Hypothalamus (tissue), 51 donors: Measurements from ENCODE around the gene DHRSX.
"Not testable (repeated sequence)": the region's sequence is repeated elsewhere in the genome, so short reads cannot be mapped to it uniquely, and the experiment has no call there.

ENCODE experiments used
- DNase-seq, 51 donors: peaks; one replicate each; lab custom pipeline; 2025; lab: John Stamatoyannopoulos, UW

DHRSX gene

GRCh38 chrX:2500803-2501558 lies at the start of gene DHRSX, which contains the start of gene ZBED1:
Gene DHRSX, minus strand, starts transcription at chrX:2500976. Its CDS starts 51 bp downstream, at chrX:2500925.
Gene ZBED1, minus strand, starts transcription at chrX:2500976. Its CDS starts 10,257 bp downstream, at chrX:2490719.
- no peak for DNase-seq

GRCh38 chrX:2549876-2550275 lies 49.1 kb upstream of the DHRSX start:
- no peak for DNase-seq

- no peak for DNase-seq
These were observed 48.1 kb upstream of the DHRSX start for GRCh38 chrX:2548711-2549423.

GRCh38 chrX:2547736-2548135 lies 47.0 kb upstream of the DHRSX start:
- DNase-seq = no peak

- no peak for DNase-seq
These were observed 45.7 kb upstream of the DHRSX start for GRCh38 chrX:2546496-2546895.

- no peak for DNase-seq
These were observed 44.4 kb upstream of the DHRSX start for GRCh38 chrX:2545144-2545543.

- DNase-seq = peak in 1 of 51 donors; percentile 1
These were observed 42.2 kb upstream of the DHRSX start for GRCh38 chrX:2542826-2543521.

GRCh38 chrX:2541603-2542002 lies 40.8 kb upstream of the DHRSX start:
- DNase-seq = no peak

GRCh38 chrX:2540426-2540947 lies 39.7 kb upstream of the DHRSX start:
- no peak for DNase-seq

GRCh38 chrX:2539586-2539985 lies 38.8 kb upstream of the DHRSX start:
- DNase-seq = no peak

GRCh38 chrX:2538031-2538757 lies 37.4 kb upstream of the DHRSX start:
- peak in 32 of 51 donors; percentile 0 to 67 (median 18) for DNase-seq

GRCh38 chrX:2536974-2537373 lies 36.2 kb upstream of the DHRSX start:
- DNase-seq = peak in 20 of 51 donors; percentile 1 to 28 (median 4)

- DNase-seq = no peak
These were observed 35.4 kb upstream of the DHRSX start for GRCh38 chrX:2536141-2536540.

GRCh38 chrX:2534261-2535021 lies 33.7 kb upstream of the DHRSX start:
- not testable (repeated sequence) for DNase-seq

- no peak for DNase-seq
These were observed 32.6 kb upstream of the DHRSX start for GRCh38 chrX:2533424-2533823.

- DNase-seq = no peak
These were observed 25.6 kb upstream of the DHRSX start for GRCh38 chrX:2526390-2526789.

- DNase-seq = no peak
These were observed 23.1 kb upstream of the DHRSX start for GRCh38 chrX:2523911-2524310.

GRCh38 chrX:2521927-2522386 lies 21.2 kb upstream of the DHRSX start:
- no peak for DNase-seq

- DNase-seq = no peak
These were observed 20.5 kb upstream of the DHRSX start for GRCh38 chrX:2521092-2521926.
